ENCODE results near the gene ZNF3. TPM values are rescaled to one million over a fixed set of nuclear protein-coding genes. Genes with fewer than 3 reads are reported as not detected.
A peak's percentile ranks its signal among the peaks of the same experiment; 100 is the strongest.

Gene ZNF3
- polyA plus RNA-seq, 6 donors from 2014 or later, result 14.6 to 34.4 (median 21.8) TPM

- DNase-seq (no peak), ATAC-seq (ENCODE audit: low read depth in 2 of 2) (no peak)
- Mint-ChIP-seq H3K4me1 (peaks cover 12 to 39% (median 17%) of the 10 kb centered on the region in 3 donors), H3K4me3 (peak overlapping the region in 6 of 8 donors; percentile 57 to 90 (median 88)), H3K36me3 (peaks cover 11 to 21% of the 10 kb centered on the region in 2 donors), H3K27me3 (no peaks in the 10 kb centered on the region), H3K27ac (peak overlapping the region in 3 of 6 donors; percentile 42 to 93 (median 43)), H3K9me3 (peaks cover 0 to 3% (median 0%) of the 10 kb centered on the region in 7 donors)
Observed at GRCh38 chr7:100090527-100091410, 9.2 kb upstream of the ZNF3 start.

- H3K9me3 Mint-ChIP-seq, result peaks cover 0 to 3% (median 0%) of the 10 kb centered on the region in 7 donors
- peak overlapping the region; percentile 87 to 94 (median 90) for H3K4me3 Mint-ChIP-seq
- H3K27ac Mint-ChIP-seq, result peak overlapping the region; percentile 49 to 95 (median 89)
- H3K4me1 Mint-ChIP-seq, result peaks cover 12 to 31% (median 15%) of the 10 kb centered on the region in 3 donors
- DNase-seq, result no peak
- ATAC-seq (ENCODE audit: low read depth in 2 of 2), result no peak
- no peaks in the 10 kb centered on the region for H3K27me3 Mint-ChIP-seq
- H3K36me3 Mint-ChIP-seq, result peaks cover 11 to 19% of the 10 kb centered on the region in 2 donors
Observed at GRCh38 chr7:100089458-100090196, 8.1 kb upstream of the ZNF3 start.

DNA sequence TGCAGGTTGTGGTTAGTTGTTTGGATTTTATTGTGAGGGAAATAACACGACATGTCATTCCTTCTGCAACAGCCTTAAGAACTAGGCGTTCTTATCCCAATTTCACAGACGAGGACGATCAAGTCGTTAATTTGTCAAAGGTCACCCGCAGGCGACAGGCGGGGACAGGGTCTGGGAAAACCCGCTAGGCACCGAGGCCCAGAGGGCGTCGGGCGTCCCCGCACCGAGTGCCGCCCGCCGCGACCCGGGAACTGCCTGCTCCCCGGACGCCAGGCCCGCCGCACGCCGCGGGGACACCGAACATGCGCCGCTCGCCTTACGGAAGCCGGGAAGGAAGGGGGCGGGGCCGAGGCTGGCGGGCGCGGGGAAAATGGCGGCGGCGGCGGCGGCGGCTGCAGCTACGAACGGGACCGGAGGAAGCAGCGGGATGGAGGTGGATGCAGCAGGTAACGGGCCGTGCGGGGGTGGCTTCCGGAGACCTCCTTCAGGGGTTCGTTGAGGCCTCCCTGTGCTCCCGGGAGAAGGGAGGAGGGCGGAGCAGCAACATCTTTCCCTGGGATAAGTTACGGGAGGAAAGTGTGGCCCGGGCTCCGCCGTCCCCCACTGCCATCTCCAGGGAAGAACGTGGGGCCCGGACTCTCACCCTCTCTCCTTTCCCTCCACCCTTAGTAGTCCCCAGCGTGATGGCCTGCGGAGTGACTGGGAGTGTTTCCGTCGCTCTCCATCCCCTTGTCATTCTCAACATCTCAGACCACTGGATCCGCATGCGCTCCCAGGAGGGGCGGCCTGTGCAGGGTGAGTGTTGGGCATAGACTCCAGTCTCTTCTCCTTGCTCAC is 7.3 kb upstream of the ZNF3 start, which contains the start of gene COPS6:
COPS6 (plus strand) TSS at position 349 of the 837 bp plus-strand sequence; CDS start at position 371, 22 bp downstream.
- DNase-seq (peak; percentile 85), ATAC-seq (ENCODE audit: low read depth in 2 of 2) (peak; percentile 83 to 88)
- Mint-ChIP-seq H3K4me1 (peaks cover 12 to 31% (median 15%) of the 10 kb centered on the region in 3 donors), H3K4me3 (peak within 1 kb of the TSS; percentile 87 to 94 (median 90)), H3K36me3 (peaks cover 11 to 17% of the 10 kb centered on the region in 2 donors), H3K27ac (peak within 1 kb of the TSS; percentile 51 to 98 (median 94)), H3K27me3 (no peaks in the 10 kb centered on the region), H3K9me3 (peaks cover 0 to 3% (median 0%) of the 10 kb centered on the region in 7 donors)

GRCh38 chr7:100088095-100088620 is 6.6 kb upstream of the ZNF3 start:
- DNase-seq (no peak), ATAC-seq (ENCODE audit: low read depth in 2 of 2) (peak; percentile 23 to 28)
- H3K4me3 Mint-ChIP-seq, result peak overlapping the region; percentile 87 to 94 (median 90)
- H3K36me3 Mint-ChIP-seq, result peaks cover 11 to 12% of the 10 kb centered on the region in 2 donors
- H3K27me3 Mint-ChIP-seq, result no peaks in the 10 kb centered on the region
- peaks cover 12 to 33% (median 22%) of the 10 kb centered on the region in 3 donors for H3K4me1 Mint-ChIP-seq
- peaks cover 0 to 3% (median 0%) of the 10 kb centered on the region in 7 donors for H3K9me3 Mint-ChIP-seq
- peak overlapping the region; percentile 30 to 98 (median 94) for H3K27ac Mint-ChIP-seq

DNA sequence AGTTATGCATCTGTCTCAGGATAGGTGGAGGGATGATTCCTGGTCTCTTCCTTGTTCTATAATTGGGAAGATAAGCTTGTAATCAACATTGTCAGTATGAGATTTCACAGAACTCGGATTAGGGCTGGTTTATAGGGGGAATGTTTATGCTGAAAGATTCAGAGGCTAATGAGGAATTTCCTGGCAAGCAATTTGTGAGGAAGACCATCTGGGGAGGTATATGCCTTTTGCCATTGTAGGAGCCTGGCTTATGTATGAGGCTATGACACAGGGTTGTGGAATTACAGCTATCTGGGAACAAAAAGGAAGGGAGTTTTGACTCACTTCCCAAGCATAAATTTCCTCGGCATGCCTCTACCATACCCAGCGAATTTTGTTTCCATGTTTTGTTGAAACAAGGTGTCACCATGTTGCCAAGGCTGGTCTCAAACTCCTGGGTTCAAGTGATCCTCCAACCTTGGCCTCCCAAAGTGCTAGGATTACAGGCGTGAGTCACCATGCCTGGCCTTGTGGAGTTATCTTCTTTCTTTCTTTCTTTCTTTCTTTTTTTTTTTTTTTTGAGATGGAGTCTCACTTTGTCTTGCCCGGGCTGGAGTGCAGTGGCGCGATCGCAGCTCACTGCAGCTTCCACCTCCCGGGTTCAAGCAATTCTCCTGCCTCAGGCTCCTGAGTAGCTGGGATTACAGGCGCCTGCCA is 5.7 kb upstream of the ZNF3 start:
- Mint-ChIP-seq H3K4me1 (peaks cover 18 to 42% (median 30%) of the 10 kb centered on the region in 3 donors), H3K27me3 (no peaks in the 10 kb centered on the region), H3K4me3 (peak overlapping the region in 6 of 8 donors; percentile 9 to 90 (median 58)), H3K27ac (peak overlapping the region in 5 of 6 donors; percentile 1 to 98 (median 72)), H3K9me3 (peaks cover 0 to 3% (median 0%) of the 10 kb centered on the region in 7 donors), H3K36me3 (peaks cover 6 to 8% of the 10 kb centered on the region in 2 donors)
- DNase-seq (no peak), ATAC-seq (ENCODE audit: low read depth in 2 of 2) (no peak)

DNA sequence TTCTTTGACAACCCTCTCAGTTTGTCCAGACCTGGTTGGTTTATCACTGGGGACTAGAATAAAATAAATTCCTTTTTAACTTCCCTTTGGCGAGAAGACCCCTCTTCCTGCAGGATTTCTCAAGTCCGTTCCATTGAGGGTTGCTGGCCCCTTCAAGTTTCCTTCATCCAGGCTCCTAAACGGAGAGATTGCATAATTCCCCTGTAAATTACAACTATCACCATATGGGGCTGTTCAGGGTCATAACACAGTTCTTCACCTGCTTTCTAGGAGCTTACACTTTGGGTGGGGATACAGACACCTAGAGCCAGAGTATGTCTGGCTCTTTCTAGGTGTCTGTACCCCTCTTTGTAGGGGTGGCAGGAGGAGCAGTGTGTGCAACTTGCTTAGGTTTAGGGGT is 4.0 kb upstream of the ZNF3 start:
- peak overlapping the region in 1 of 6 donors; percentile 41 for H3K27ac Mint-ChIP-seq
- H3K27me3 Mint-ChIP-seq, result no peaks in the 10 kb centered on the region
- DNase-seq (no peak), ATAC-seq (ENCODE audit: low read depth in 2 of 2) (no peak)
- peak overlapping the region in 3 of 8 donors; percentile 33 to 69 (median 51) for H3K4me3 Mint-ChIP-seq
- peaks cover 0 to 3% (median 0%) of the 10 kb centered on the region in 7 donors for H3K9me3 Mint-ChIP-seq
- H3K4me1 Mint-ChIP-seq, result peaks cover 32 to 50% (median 45%) of the 10 kb centered on the region in 3 donors
- no peaks in the 10 kb centered on the region for H3K36me3 Mint-ChIP-seq

DNA sequence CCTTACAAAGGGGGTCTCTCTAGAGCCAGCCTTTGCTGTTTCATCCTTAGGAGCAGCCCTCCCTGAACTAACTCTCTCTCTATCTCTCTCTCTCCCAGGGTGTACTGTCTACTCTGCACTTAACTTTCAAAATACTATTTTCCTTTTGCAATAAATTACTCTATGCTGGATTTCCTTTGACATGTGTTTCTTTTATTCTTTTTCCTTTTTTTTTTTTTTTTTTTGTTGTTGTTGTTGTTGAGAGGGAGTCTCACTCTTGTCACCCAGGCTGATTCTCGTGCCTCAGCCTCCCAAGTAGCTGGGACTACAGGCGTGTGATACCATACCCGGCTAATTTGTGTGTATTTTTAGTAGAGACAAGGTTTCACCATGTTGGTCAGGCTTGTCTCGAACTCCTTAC is 1.5 kb upstream of the ZNF3 start:
- H3K4me3 Mint-ChIP-seq, result peak overlapping the region in 7 of 8 donors; percentile 83 to 97 (median 93)
- H3K4me1 Mint-ChIP-seq, result peaks cover 34 to 51% (median 46%) of the 10 kb centered on the region in 3 donors
- peaks cover 0 to 6% of the 10 kb centered on the region in 2 donors for H3K36me3 Mint-ChIP-seq
- peak overlapping the region; percentile 85 to 98 (median 97) for H3K27ac Mint-ChIP-seq
- H3K27me3 Mint-ChIP-seq, result no peaks in the 10 kb centered on the region
- DNase-seq, result no peak
- no peaks in the 10 kb centered on the region for H3K9me3 Mint-ChIP-seq
- no peak for ATAC-seq (ENCODE audit: low read depth in 2 of 2)

DNA sequence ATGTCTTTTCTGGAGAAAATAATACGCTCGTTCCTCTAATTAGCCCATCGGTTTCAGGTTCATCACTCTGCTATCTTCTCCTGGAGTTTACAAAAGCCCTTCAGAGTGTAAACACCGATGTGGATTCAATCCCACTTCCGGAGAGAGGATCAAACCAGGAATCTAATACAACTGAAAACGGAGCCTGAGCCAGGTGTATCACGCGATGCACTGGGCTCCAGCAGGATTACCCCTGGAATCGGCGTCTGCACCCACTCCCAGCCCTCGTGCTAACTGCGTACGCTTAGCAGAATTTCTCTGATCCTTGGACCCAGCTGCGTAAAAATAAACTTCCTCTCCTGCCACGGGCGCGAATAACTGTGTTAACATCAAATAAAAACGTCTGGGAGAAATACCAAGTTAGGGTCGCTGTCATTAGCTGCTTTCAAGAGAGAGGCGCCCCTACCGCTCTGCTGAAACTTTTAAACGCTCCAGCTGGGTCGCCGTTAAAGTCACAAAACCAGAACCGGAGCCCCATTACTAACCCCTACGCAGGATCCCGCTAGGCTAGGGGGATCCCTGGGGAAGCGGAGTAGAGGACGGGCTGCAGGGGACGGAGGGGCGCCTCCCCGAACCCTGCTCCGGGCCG is 502 bp downstream of the ZNF3 start:
- Mint-ChIP-seq H3K4me1 (peaks cover 31 to 51% (median 40%) of the 10 kb centered on the region in 3 donors), H3K27me3 (no peaks in the 10 kb centered on the region), H3K36me3 (peaks cover 5 to 11% of the 10 kb centered on the region in 2 donors), H3K9me3 (no peaks in the 10 kb centered on the region), H3K27ac (peak overlapping the region; percentile 33 to 97 (median 80)), H3K4me3 (peak overlapping the region; percentile 83 to 97 (median 94))
- DNase-seq (no peak), ATAC-seq (ENCODE audit: low read depth in 2 of 2) (peak; percentile 3 to 5)

DNA sequence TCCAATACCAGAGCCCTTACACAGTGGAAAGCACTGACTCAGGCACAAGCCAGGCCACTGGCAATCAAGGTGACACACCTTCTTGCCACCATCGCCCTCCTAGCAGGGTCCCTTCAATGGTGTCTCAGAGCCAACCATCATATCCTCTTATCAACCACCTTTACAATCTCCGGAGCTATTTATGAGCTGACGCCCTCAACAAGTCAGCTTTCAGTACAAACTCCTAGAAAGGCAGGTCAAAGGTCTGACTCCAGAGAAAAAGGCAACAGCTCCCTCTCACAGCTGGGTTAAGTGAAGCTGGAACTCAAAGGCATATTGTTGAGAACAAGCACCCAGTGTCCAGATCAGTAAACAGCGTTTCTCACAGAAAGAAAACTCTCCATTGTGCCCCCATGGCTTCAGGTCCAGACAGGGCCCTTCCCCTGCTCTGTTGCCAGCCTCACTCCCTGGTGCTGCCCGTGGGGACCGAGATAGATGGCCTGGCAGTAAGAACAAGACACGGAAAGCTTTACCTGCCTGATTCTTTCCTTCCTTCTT is 2.4 kb downstream of the ZNF3 start:
- peaks cover 18 to 24% of the 10 kb centered on the region in 2 donors for H3K36me3 Mint-ChIP-seq
- peaks cover 35 to 51% (median 44%) of the 10 kb centered on the region in 3 donors for H3K4me1 Mint-ChIP-seq
- DNase-seq (no peak), ATAC-seq (ENCODE audit: low read depth in 2 of 2) (no peak)
- H3K27me3 Mint-ChIP-seq, result no peaks in the 10 kb centered on the region
- H3K9me3 Mint-ChIP-seq, result no peaks in the 10 kb centered on the region
- H3K27ac Mint-ChIP-seq, result peak overlapping the region in 2 of 6 donors; percentile 7 to 44
- H3K4me3 Mint-ChIP-seq, result peak overlapping the region in 4 of 8 donors; percentile 5 to 80 (median 63)

GRCh38 chr7:100077205-100077604 is 4.3 kb downstream of the ZNF3 start:
- Mint-ChIP-seq H3K36me3 (peaks cover 34 to 37% of the 10 kb centered on the region in 2 donors), H3K4me3 (peak overlapping the region in 1 of 8 donors; percentile 77), H3K4me1 (peaks cover 32 to 35% (median 33%) of the 10 kb centered on the region in 3 donors), H3K9me3 (peaks cover 3 to 13% (median 6%) of the 10 kb centered on the region in 7 donors), H3K27ac (peak overlapping the region in 1 of 6 donors; percentile 53), H3K27me3 (no peaks in the 10 kb centered on the region)
- DNase-seq (no peak), ATAC-seq (ENCODE audit: low read depth in 2 of 2) (no peak)

- no peak for ATAC-seq (ENCODE audit: low read depth in 2 of 2)
- H3K36me3 Mint-ChIP-seq, result peaks cover 52 to 55% of the 10 kb centered on the region in 2 donors
- H3K4me3 Mint-ChIP-seq, result peak overlapping the region in 1 of 8 donors; percentile 43
- no peak for DNase-seq
- H3K27ac Mint-ChIP-seq, result peak overlapping the region in 1 of 6 donors; percentile 24
- H3K9me3 Mint-ChIP-seq, result peaks cover 12 to 31% (median 24%) of the 10 kb centered on the region in 7 donors
- no peaks in the 10 kb centered on the region for H3K27me3 Mint-ChIP-seq
- H3K4me1 Mint-ChIP-seq, result peaks cover 18 to 22% (median 19%) of the 10 kb centered on the region in 3 donors
Observed at GRCh38 chr7:100075418-100075817, 6.1 kb downstream of the ZNF3 start.

All from naive B cell (primary cell).